Panc1 (cell line): ENCODE results near the gene PLA2G10.

Experiments
- CTCF ChIP-seq: fragments of 450-650 bp; IDR thresholded peaks from 2 replicates; pipeline ENCODE4 v1.5.1; 2017; ENCODE audit warnings: mild to moderate bottlenecking
- POLR2AphosphoS5 ChIP-seq: IDR thresholded peaks from 2 replicates; pipeline ENCODE4 v1.6.1; 2012; ENCODE audit warnings: mild to moderate bottlenecking, low read depth, low read length, moderate library complexity
- REST ChIP-seq, 2 experiments: IDR thresholded peaks; 2 replicates each; pipeline ENCODE4 v1.6.1; 2011 to 2012; ENCODE audit warnings: low read depth in 2 of 2, control low read depth in 1 of 2, low read length in 1 of 2, mild to moderate bottlenecking in 1 of 2, moderate library complexity in 1 of 2; ENCODE audit not compliant: insufficient read depth in 1 of 2
- SIN3A ChIP-seq: IDR thresholded peaks from 2 replicates; pipeline ENCODE4 v1.6.1; 2012; ENCODE audit warnings: low read depth, mild to moderate bottlenecking, low read length, moderate library complexity, borderline replicate concordance; ENCODE audit not compliant: insufficient read depth

- no peak for TF ChIP-seq REST (IDR thresholded peaks at IDR 0.05; ENCODE audit: insufficient read depth in 1 of 2, low read depth in 2 of 2, low read length in 1 of 2)
- no peak for TF ChIP-seq CTCF
- TF ChIP-seq SIN3A: no peak
- TF ChIP-seq POLR2AphosphoS5: no peak
These were observed 16.5 kb downstream of the PLA2G10 start for GRCh38 chr16:14677627-14678026.
